Stimulated activated CD4-positive, alpha-beta T cell treated with anti-CD3 and anti-CD28 coated beads, Interleukin-2, amount 100 ng/mL, for 48 hours (primary cell): ENCODE results near the gene C19orf73.

ENCODE experiments used
- DNase-seq, 2 donors: peaks; one replicate each; pipeline ENCODE4 v3.0.0-alpha.2; 2020

C19orf73 gene

GRCh38 chr19:49118565-49119410, at the start of gene C19orf73:
Gene C19orf73 (minus strand): TSS chr19:49119143. CDS start chr19:49119022, 121 bp downstream.
- peak; percentile 90 to 94 for DNase-seq

- no peak for DNase-seq
Measured at GRCh38 chr19:49168421-49168820, 49.5 kb upstream of the C19orf73 start.

GRCh38 chr19:49167857-49168409, 49.0 kb upstream of the C19orf73 start:
- no peak for DNase-seq

GRCh38 chr19:49165865-49166301, 46.9 kb upstream of the C19orf73 start:
- DNase-seq: no peak

- no peak for DNase-seq
Measured at GRCh38 chr19:49165111-49165750, 46.3 kb upstream of the C19orf73 start.

- DNase-seq: no peak
Measured at GRCh38 chr19:49161987-49162386, 43.0 kb upstream of the C19orf73 start.

- DNase-seq: no peak
Measured at GRCh38 chr19:49160450-49161189, 41.7 kb upstream of the C19orf73 start.

- peak; percentile 44 to 56 for DNase-seq
Measured at GRCh38 chr19:49157445-49158224, 38.7 kb upstream of the C19orf73 start, which contains the start of gene TRPM4. Gene TRPM4 (plus strand): TSS chr19:49157792. CDS start chr19:49157867, 75 bp downstream.

- no peak for DNase-seq
Measured at GRCh38 chr19:49155820-49156346, 36.9 kb upstream of the C19orf73 start.

GRCh38 chr19:49155005-49155819, 36.3 kb upstream of the C19orf73 start, which contains the start of gene HRC:
Gene HRC (minus strand): TSS chr19:49155396. CDS start chr19:49155237, 159 bp downstream.
- no peak for DNase-seq

GRCh38 chr19:49154279-49154678, 35.3 kb upstream of the C19orf73 start:
- no peak for DNase-seq

- no peak for DNase-seq
Measured at GRCh38 chr19:49153167-49153809, 34.3 kb upstream of the C19orf73 start.

- DNase-seq: no peak
Measured at GRCh38 chr19:49152119-49152550, 33.2 kb upstream of the C19orf73 start.

GRCh38 chr19:49151267-49152118, 32.5 kb upstream of the C19orf73 start:
- no peak for DNase-seq

GRCh38 chr19:49150944-49151243, 32.0 kb upstream of the C19orf73 start:
- no peak for DNase-seq

- DNase-seq: no peak
Measured at GRCh38 chr19:49150106-49150943, 31.4 kb upstream of the C19orf73 start.

GRCh38 chr19:49149652-49150105, 30.7 kb upstream of the C19orf73 start:
- DNase-seq: no peak
